GM06990 (cell line): ENCODE measurements around the gene CALHM5.

Source experiments
- DNase-seq: peaks from one replicate; pipeline ENCODE4 v3.0.0-alpha.2; 2011; ENCODE audit not compliant: insufficient read length; ENCODE audit errors: extremely low read depth
- H3K27me3 ChIP-seq: replicated peaks from 2 replicates; pipeline ENCODE4 v1.6.0; 2011; ENCODE audit warnings: low read length; ENCODE audit not compliant: control insufficient read depth, insufficient read depth
- H3K36me3 ChIP-seq: 2 replicates; pipeline ENCODE4 v1.5.1; 2011; ENCODE audit warnings: low read length; ENCODE audit not compliant: control insufficient read depth, insufficient read depth
- H3K4me3 ChIP-seq: replicated peaks from 2 replicates; pipeline ENCODE4 v1.5.1; 2011; ENCODE audit warnings: low read depth, mild to moderate bottlenecking, control low read depth, low read length
- CTCF ChIP-seq: IDR thresholded peaks from 2 replicates; pipeline ENCODE4 v1.5.1; 2011; ENCODE audit warnings: low read length, control low read depth, mild to moderate bottlenecking, inconsistent platforms; ENCODE audit not compliant: insufficient read depth, poor library complexity, severe bottlenecking

Gene CALHM5

DNA sequence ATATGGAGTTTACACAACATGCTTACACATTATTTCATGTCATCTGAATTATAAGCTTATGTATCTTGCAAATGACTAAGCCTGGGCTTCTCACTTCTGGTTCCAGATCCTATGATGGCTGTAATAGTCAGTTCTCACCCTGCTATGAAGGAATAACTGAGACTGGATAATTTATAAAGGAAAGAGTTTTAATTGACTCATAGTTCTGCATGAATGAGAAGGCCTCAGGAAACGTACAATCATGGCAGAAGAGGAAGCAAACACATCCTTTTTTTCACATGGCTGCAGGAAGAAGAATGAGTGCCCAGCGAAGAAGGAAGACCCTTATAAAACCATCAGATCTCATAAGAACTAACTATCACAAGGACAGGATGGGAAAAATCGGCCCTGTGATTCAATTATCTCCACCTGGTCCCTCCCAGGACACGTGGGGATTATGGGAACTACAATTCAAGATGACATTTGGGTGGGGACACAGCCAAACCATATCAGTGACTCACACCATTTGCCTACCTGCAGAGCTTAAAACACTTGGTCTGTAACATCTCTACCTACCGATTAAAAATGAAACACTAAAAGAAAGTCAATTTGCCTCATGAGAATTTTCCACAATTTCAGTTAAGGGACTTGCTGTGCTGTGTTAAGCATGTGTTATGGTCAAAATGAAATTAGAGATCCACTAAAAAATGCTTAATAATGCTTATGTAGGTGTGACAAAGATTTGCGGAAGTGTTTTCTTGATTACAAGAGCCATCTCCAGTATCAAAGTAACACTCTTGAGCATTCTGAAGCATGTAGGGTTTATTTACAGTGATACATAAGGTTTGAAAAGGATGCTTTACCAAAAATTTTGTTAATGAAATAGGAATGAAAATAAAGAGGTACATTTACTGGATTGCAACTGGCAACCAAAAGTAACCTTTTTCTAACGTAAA is 57.6 kb downstream of the CALHM5 start:
- H3K4me3 ChIP-seq = no peak overlapping the region
- no peaks in the 10 kb centered on the region for H3K27me3 ChIP-seq
- H3K36me3 ChIP-seq = no peaks in the 10 kb centered on the region
- DNase-seq = no peak
- no peak for TF ChIP-seq CTCF

GRCh38 chr6:116570856-116571682 is 59.6 kb downstream of the CALHM5 start, which contains the start of gene RWDD1:
TSS of gene RWDD1 (plus strand) at chr6:116571504. CDS start at chr6:116571583, 79 bp downstream.
- no peak for TF ChIP-seq CTCF
- Histone ChIP-seq H3K36me3 (no peaks in the 10 kb centered on the region), H3K27me3 (no peaks in the 10 kb centered on the region), H3K4me3 (peak within 1 kb of the TSS; percentile 75)
- DNase-seq = peak; percentile 97

DNA sequence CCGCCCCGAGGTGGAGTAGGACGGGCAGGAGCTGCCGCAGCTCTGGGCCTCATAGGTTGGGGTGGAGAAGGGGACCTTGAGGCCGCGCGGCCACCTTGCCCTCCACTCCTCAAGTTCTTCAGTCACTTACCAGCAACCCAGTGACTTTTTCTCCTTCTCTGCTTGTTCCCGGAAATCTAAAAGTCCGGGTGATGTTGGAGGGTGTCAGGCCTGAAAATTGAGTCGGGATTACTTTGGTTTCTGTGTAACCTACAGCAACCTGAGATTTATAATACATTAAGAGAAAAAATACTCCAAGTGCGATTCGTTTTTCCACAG is 60.2 kb downstream of the CALHM5 start:
- Histone ChIP-seq H3K27me3 (no peaks in the 10 kb centered on the region), H3K4me3 (peak overlapping the region; percentile 75), H3K36me3 (peaks cover under 1% of the 10 kb centered on the region)
- TF ChIP-seq CTCF = no peak
- no peak for DNase-seq

GRCh38 chr6:116572162-116572561 is 60.7 kb downstream of the CALHM5 start:
- H3K27me3 ChIP-seq = no peaks in the 10 kb centered on the region
- H3K36me3 ChIP-seq = peaks cover 2% of the 10 kb centered on the region
- DNase-seq = no peak
- H3K4me3 ChIP-seq = peak overlapping the region; percentile 75
- TF ChIP-seq CTCF = no peak
